ENCODE results near the gene MCC.

- TF ChIP-seq, protein P1, sequence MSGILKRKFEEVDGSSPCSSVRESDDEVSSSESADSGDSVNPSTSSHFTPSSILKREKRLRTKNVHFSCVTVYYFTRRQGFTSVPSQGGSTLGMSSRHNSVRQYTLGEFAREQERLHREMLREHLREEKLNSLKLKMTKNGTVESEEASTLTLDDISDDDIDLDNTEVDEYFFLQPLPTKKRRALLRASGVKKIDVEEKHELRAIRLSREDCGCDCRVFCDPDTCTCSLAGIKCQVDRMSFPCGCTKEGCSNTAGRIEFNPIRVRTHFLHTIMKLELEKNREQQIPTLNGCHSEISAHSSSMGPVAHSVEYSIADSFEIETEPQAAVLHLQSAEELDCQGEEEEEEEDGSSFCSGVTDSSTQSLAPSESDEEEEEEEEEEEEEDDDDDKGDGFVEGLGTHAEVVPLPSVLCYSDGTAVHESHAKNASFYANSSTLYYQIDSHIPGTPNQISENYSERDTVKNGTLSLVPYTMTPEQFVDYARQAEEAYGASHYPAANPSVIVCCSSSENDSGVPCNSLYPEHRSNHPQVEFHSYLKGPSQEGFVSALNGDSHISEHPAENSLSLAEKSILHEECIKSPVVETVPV (CRISPR knock-in tag; IDR thresholded peaks at IDR 0.05) = no peak
- TF ChIP-seq ZFP3 (CRISPR knock-in tag; IDR thresholded peaks at IDR 0.05) (no peak), PATZ1 (CRISPR knock-in tag; IDR thresholded peaks at IDR 0.05; ENCODE audit: borderline replicate concordance) (no peak), SNAI2 (CRISPR knock-in tag; IDR thresholded peaks at IDR 0.05) (no peak), ZFP30 (CRISPR knock-in tag; IDR thresholded peaks at IDR 0.05) (no peak), TOX (CRISPR knock-in tag; IDR thresholded peaks at IDR 0.05; ENCODE audit: borderline replicate concordance) (no peak), ARNTL (CRISPR knock-in tag; IDR thresholded peaks at IDR 0.05; ENCODE audit: borderline replicate concordance, low read depth) (no peak), ZNF70 (CRISPR knock-in tag; IDR thresholded peaks at IDR 0.05) (no peak)
- TF ChIP-seq, protein P2, sequence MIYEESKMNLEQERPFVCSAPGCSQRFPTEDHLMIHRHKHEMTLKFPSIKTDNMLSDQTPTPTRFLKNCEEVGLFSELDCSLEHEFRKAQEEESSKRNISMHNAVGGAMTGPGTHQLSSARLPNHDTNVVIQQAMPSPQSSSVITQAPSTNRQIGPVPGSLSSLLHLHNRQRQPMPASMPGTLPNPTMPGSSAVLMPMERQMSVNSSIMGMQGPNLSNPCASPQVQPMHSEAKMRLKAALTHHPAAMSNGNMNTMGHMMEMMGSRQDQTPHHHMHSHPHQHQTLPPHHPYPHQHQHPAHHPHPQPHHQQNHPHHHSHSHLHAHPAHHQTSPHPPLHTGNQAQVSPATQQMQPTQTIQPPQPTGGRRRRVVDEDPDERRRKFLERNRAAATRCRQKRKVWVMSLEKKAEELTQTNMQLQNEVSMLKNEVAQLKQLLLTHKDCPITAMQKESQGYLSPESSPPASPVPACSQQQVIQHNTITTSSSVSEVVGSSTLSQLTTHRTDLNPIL (CRISPR knock-in tag; IDR thresholded peaks at IDR 0.05; ENCODE audit: low read depth) = no peak
These were observed 398.5 kb downstream of the MCC start for GRCh38 chr5:113089653-113090335.
